ENCODE measurements around the gene APOBEC4.

DNA sequence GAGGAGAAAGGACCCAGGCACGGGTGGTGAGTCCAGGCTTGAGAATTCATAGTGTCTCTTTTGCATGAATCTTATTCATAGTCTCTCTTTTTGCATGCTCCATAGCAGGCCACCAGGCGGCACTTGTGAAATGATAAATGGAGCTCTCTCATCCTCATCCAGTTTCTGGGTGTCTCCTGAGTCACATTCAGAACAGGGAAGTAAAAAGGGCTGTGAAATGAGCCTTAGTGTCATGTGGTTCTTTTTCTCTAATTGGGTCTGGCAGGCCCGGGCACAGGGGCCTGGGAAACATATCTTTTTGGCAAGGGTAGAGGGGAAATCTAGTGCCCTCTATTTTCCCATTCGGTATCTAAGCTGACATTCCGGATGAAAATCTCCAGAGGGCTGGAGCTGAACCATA, 43.8 kb downstream of the APOBEC4 start:
- TF ChIP-seq POLR2A (IDR thresholded peaks at IDR 0.05), result no peak
- TF ChIP-seq, protein P1, sequence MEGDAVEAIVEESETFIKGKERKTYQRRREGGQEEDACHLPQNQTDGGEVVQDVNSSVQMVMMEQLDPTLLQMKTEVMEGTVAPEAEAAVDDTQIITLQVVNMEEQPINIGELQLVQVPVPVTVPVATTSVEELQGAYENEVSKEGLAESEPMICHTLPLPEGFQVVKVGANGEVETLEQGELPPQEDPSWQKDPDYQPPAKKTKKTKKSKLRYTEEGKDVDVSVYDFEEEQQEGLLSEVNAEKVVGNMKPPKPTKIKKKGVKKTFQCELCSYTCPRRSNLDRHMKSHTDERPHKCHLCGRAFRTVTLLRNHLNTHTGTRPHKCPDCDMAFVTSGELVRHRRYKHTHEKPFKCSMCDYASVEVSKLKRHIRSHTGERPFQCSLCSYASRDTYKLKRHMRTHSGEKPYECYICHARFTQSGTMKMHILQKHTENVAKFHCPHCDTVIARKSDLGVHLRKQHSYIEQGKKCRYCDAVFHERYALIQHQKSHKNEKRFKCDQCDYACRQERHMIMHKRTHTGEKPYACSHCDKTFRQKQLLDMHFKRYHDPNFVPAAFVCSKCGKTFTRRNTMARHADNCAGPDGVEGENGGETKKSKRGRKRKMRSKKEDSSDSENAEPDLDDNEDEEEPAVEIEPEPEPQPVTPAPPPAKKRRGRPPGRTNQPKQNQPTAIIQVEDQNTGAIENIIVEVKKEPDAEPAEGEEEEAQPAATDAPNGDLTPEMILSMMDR (IDR thresholded peaks at IDR 0.05), result peak; percentile 38 to 55 (median 44)
- no peak for TF ChIP-seq EP300 (IDR thresholded peaks at IDR 0.05; ENCODE audit: low read depth)

All from transverse colon (tissue), 3 donors.